Body of pancreas (tissue), 4 donors: Measurements from ENCODE around the gene NEO1. TPM values are rescaled to one million over a fixed set of nuclear protein-coding genes. Genes with fewer than 3 reads are reported as not detected.

ENCODE experiments used
- ATAC-seq: fragments of 150-250 bp; one replicate; pipeline ENCODE4 v1.9.1; 2016
- DNase-seq, 4 donors: peaks; one replicate each; pipeline ENCODE4 v3.0.0-alpha.2; 2019
- H3K27ac ChIP-seq, 4 donors: fragments of 200-600 bp; sonication (generic); 1 replicate in 3 of 4; 2 replicates in 1 of 4; pipeline versions ENCODE4 v1.5.1 to v1.6.1; 2016 to 2019; ENCODE audit warnings: mild to moderate bottlenecking in 1 of 4, mixed read lengths in 1 of 4, moderate library complexity in 1 of 4
- H3K27me3 ChIP-seq, 2 donors: fragments of 200-600 bp; sonication (generic); one replicate each; pipeline ENCODE4 v1.6.0; 2016; ENCODE audit warnings: mild to moderate bottlenecking in 1 of 2
- H3K36me3 ChIP-seq, 2 donors: fragments of 200-600 bp; sonication (generic); replicated peaks in 1 of 2; 2 replicates each; pipeline ENCODE4 v1.5.1; 2016; ENCODE audit warnings: low read depth in 2 of 2; ENCODE audit not compliant: insufficient read depth in 1 of 2
- H3K4me1 ChIP-seq: fragments of 200-600 bp; sonication (generic); one replicate; pipeline ENCODE4 v1.6.0; 2016
- H3K4me3 ChIP-seq, 2 donors: fragments of 200-600 bp; sonication (generic); 1 replicate in 1 of 2; 2 replicates in 1 of 2; pipeline ENCODE4 v1.5.1; 2016 to 2019
- H3K9me3 ChIP-seq, 3 donors: fragments of 200-600 bp; sonication (generic); 1 replicate in 2 of 3; 2 replicates in 1 of 3; pipeline ENCODE4 v1.5.1; 2016
- CTCF ChIP-seq, 7 experiments: fragments of 450-650 bp in 4 of 7; fragments of 200-600 bp in 3 of 7; sonication (generic) in 3 of 7; IDR thresholded peaks; one replicate each; pipeline ENCODE4 v1.5.1; 2016 to 2019; ENCODE audit warnings: antibody characterized with exemption in 7 of 7
- POLR2A ChIP-seq, 3 donors: fragments of 450-650 bp; IDR thresholded peaks; one replicate each; pipeline ENCODE4 v1.6.1; 2016; ENCODE audit warnings: antibody characterized with exemption in 3 of 3, mild to moderate bottlenecking in 2 of 3
- WGBS, 2 donors: methylation state at CpG; one replicate each; pipeline ENCODE4 v1.1.5; 2017; 5-methylcytosine and 5-hydroxymethylcytosine counted together
- intact Hi-C: fragments of 100-400 bp; cut with DNase I; formaldehyde crosslinking; loops from one replicate; pipeline ENCODE4 v1.15.1; 2023
- total RNA-seq, 2 donors: library from RNA; depleted of rRNA; stranded (reverse); fragments of >200 nt; gene quantifications; one replicate each; pipeline ENCODE4 v1.1.0, GENCODE V29; 2016

Gene NEO1
- total RNA-seq, 2 donors from 2014 or later = 18.2 to 29.7 TPM

GRCh38 chr15:73168487-73168886, 116.2 kb downstream of the NEO1 start:
- 100% methylated on average over 3 of the region's 3 CpGs for WGBS, 2 donors
- Histone ChIP-seq H3K27me3 (no peaks in the 10 kb centered on the region), H3K36me3 (no peaks in the 10 kb centered on the region), H3K9me3 (no peaks in the 10 kb centered on the region), H3K4me1 (no peaks in the 10 kb centered on the region), H3K27ac (no peak overlapping the region), H3K4me3 (no peak overlapping the region)
- intact Hi-C loops = no loop called here
- TF ChIP-seq CTCF (IDR thresholded peaks at IDR 0.05) = no peak
- no peak for TF ChIP-seq POLR2A (IDR thresholded peaks at IDR 0.05)
- no peak for ATAC-seq
- no peak for DNase-seq

- Histone ChIP-seq H3K9me3 (no peaks in the 10 kb centered on the region), H3K36me3 (no peaks in the 10 kb centered on the region), H3K27ac (no peak overlapping the region), H3K4me3 (no peak overlapping the region), H3K27me3 (no peaks in the 10 kb centered on the region), H3K4me1 (no peaks in the 10 kb centered on the region)
- intact Hi-C loops = no loop called here
- DNase-seq (no peak), ATAC-seq (no peak)
- 93 to 95% methylated on average over 9 of the region's 9 CpGs for WGBS, 2 donors
- TF ChIP-seq CTCF (IDR thresholded peaks at IDR 0.05) = no peak
- TF ChIP-seq POLR2A (IDR thresholded peaks at IDR 0.05) = no peak
Observed at GRCh38 chr15:73171711-73172110, 119.4 kb downstream of the NEO1 start.

- H3K36me3 ChIP-seq = no peaks in the 10 kb centered on the region
- ATAC-seq (no peak), DNase-seq (no peak)
- intact Hi-C loops = no loop called here
- no peak overlapping the region for H3K27ac ChIP-seq
- H3K4me1 ChIP-seq = no peaks in the 10 kb centered on the region
- no peak overlapping the region for H3K4me3 ChIP-seq
- no peaks in the 10 kb centered on the region for H3K27me3 ChIP-seq
- H3K9me3 ChIP-seq = no peaks in the 10 kb centered on the region
- TF ChIP-seq POLR2A (IDR thresholded peaks at IDR 0.05) (no peak), CTCF (IDR thresholded peaks at IDR 0.05) (no peak)
Observed at GRCh38 chr15:73172508-73172907, 120.2 kb downstream of the NEO1 start.

- ATAC-seq = no peak
- DNase-seq = no peak
- 88 to 100% methylated on average over 1 of the region's 1 CpG for WGBS, 2 donors
Observed at GRCh38 chr15:73174171-73174570, 121.9 kb downstream of the NEO1 start.

More at GRCh38 chr15:73174171-73174570, 121.9 kb downstream of the NEO1 start:
- Histone ChIP-seq H3K4me1 (no peaks in the 10 kb centered on the region), H3K9me3 (no peaks in the 10 kb centered on the region), H3K4me3 (no peak overlapping the region), H3K27me3 (no peaks in the 10 kb centered on the region), H3K27ac (no peak overlapping the region), H3K36me3 (peaks cover 0 to 5% of the 10 kb centered on the region in 2 donors)
- intact Hi-C loops = no loop called here
- no peak for TF ChIP-seq CTCF (IDR thresholded peaks at IDR 0.05)
- no peak for TF ChIP-seq POLR2A (IDR thresholded peaks at IDR 0.05)
